Gastroesophageal sphincter (tissue), 4 donors: ENCODE results near the gene PPM1N. TPM values are rescaled to one million over a fixed set of nuclear protein-coding genes. Genes with fewer than 3 reads are reported as not detected.
A peak's percentile ranks its signal among the peaks of the same experiment; 100 is the strongest.

Experiments used
- ATAC-seq: fragments of 150-250 bp; one replicate; pipeline ENCODE4 v1.9.1; 2016; ENCODE audit warnings: mild to moderate bottlenecking, moderate library complexity
- H3K27ac ChIP-seq, 4 donors: fragments of 200-600 bp; sonication (generic) in 3 of 4; 1 replicate in 3 of 4; 2 replicates in 1 of 4; pipeline ENCODE4 v1.5.1; 2016 to 2019
- H3K27me3 ChIP-seq: fragments of 200-600 bp; sonication (generic); one replicate; pipeline ENCODE4 v1.5.1; 2019
- H3K36me3 ChIP-seq, 2 donors: fragments of 200-600 bp; sonication (generic); one replicate each; pipeline ENCODE4 v1.5.1; 2019; ENCODE audit warnings: control low read depth in 1 of 2
- H3K4me1 ChIP-seq, 3 donors: fragments of 200-600 bp; sonication (generic); 1 replicate in 2 of 3; 2 replicates in 1 of 3; pipeline ENCODE4 v1.5.1; 2016 to 2019; ENCODE audit warnings: control low read depth in 2 of 3
- H3K4me3 ChIP-seq, 2 donors: fragments of 200-600 bp; sonication (generic); one replicate each; pipeline ENCODE4 v1.5.1; 2019; ENCODE audit warnings: mild to moderate bottlenecking in 1 of 2, moderate library complexity in 1 of 2
- H3K9me3 ChIP-seq, 3 donors: fragments of 200-600 bp; sonication (generic); one replicate each; pipeline ENCODE4 v1.5.1; 2017 to 2019; ENCODE audit warnings: control low read depth in 2 of 3
- EP300 ChIP-seq: sonication (generic); formaldehyde crosslinking; IDR thresholded peaks from one replicate; pipeline ENCODE4 v1.6.1; 2017; ENCODE audit warnings: antibody characterized with exemption, mild to moderate bottlenecking
- POLR2A ChIP-seq, 2 donors: fragments of 450-650 bp; IDR thresholded peaks; one replicate each; pipeline ENCODE4 v1.6.1; 2017; ENCODE audit warnings: antibody characterized with exemption in 2 of 2, mild to moderate bottlenecking in 2 of 2, moderate library complexity in 1 of 2
- POLR2AphosphoS5 ChIP-seq: sonication (generic); formaldehyde crosslinking; IDR thresholded peaks from one replicate; pipeline ENCODE4 v1.6.1; 2017; ENCODE audit warnings: antibody characterized with exemption
- WGBS, 2 donors: methylation state at CpG; one replicate each; pipeline ENCODE4 v1.1.5; 2018; ENCODE audit warnings: low coverage in 1 of 2; 5-methylcytosine and 5-hydroxymethylcytosine counted together
- total RNA-seq, 4 donors: library from RNA; depleted of rRNA; stranded (reverse); fragments of >200 nt; gene quantifications; one replicate each; pipeline ENCODE4 v1.1.0, GENCODE V29; 2016
- TF ChIP-seq, protein P1 (sequence below), 4 experiments: fragments of 200-600 bp in 2 of 4; fragments of 450-650 bp in 2 of 4; sonication (generic) in 1 of 4; IDR thresholded peaks; one replicate each; pipeline ENCODE4 v1.5.1; 2017 to 2019; ENCODE audit warnings: antibody characterized with exemption in 4 of 4, mild to moderate bottlenecking in 2 of 4, moderate library complexity in 2 of 4

PPM1N gene
- total RNA-seq, 4 donors from 2014 or later = 0.96 to 3.2 (median 2.1) TPM

DNA sequence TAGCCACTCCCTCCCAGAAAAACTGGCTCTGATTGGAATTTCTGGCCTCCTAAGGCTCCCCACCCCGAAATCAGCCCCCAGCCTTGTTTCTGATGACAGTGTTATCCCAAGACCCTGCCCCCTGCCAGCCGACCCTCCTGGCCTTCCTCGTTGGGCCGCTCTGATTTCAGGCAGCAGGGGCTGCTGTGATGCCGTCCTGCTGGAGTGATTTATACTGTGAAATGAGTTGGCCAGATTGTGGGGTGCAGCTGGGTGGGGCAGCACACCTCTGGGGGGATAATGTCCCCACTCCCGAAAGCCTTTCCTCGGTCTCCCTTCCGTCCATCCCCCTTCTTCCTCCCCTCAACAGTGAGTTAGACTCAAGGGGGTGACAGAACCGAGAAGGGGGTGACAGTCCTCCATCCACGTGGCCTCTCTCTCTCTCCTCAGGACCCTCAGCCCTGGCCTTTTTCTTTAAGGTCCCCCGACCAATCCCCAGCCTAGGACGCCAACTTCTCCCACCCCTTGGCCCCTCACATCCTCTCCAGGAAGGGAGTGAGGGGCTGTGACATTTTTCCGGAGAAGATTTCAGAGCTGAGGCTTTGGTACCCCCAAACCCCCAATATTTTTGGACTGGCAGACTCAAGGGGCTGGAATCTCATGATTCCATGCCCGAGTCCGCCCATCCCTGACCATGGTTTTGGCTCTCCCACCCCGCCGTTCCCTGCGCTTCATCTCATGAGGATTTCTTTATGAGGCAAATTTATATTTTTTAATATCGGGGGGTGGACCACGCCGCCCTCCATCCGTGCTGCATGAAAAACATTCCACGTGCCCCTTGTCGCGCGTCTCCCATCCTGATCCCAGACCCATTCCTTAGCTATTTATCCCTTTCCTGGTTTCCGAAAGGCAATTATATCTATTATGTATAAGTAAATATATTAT, 24.3 kb upstream of the PPM1N start:
- no peak for ATAC-seq
- Histone ChIP-seq H3K9me3 (no peaks in the 10 kb centered on the region), H3K36me3 (no peaks in the 10 kb centered on the region), H3K27ac (no peak overlapping the region), H3K4me3 (no peak overlapping the region), H3K4me1 (peaks cover 2 to 35% (median 10%) of the 10 kb centered on the region in 3 donors), H3K27me3 (no peaks in the 10 kb centered on the region)
- TF ChIP-seq POLR2AphosphoS5 (peak; percentile 21), EP300 (no peak)
- WGBS, 2 donors = 74 to 85% methylated on average over 17 to 21 of the region's 27 CpGs

DNA sequence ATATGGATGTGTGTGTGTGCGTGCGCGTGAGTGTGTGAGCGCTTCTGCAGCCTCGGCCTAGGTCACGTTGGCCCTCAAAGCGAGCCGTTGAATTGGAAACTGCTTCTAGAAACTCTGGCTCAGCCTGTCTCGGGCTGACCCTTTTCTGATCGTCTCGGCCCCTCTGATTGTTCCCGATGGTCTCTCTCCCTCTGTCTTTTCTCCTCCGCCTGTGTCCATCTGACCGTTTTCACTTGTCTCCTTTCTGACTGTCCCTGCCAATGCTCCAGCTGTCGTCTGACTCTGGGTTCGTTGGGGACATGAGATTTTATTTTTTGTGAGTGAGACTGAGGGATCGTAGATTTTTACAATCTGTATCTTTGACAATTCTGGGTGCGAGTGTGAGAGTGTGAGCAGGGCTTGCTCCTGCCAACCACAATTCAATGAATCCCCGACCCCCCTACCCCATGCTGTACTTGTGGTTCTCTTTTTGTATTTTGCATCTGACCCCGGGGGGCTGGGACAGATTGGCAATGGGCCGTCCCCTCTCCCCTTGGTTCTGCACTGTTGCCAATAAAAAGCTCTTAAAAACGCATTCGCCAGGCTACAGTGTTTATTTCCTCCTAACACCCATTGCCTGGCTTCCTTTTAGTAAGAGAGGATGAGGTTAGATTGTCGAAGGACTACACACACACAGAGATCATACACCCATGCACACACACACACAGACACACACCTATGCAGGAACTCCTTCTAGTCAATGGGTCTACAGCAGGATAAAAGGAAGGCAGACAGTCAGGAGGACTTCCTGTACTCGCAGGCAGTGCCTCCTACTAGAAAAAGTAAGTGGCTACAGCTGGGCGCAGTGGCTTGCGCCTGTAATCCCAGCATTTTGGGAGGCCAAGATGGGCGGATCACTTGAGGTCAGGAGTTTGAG, 23.4 kb upstream of the PPM1N start:
- no peaks in the 10 kb centered on the region for H3K27me3 ChIP-seq
- H3K36me3 ChIP-seq = no peaks in the 10 kb centered on the region
- WGBS, 2 donors = 61 to 83% methylated on average over 1 to 22 of the region's 28 CpGs
- no peak overlapping the region for H3K27ac ChIP-seq
- no peak for ATAC-seq
- no peak overlapping the region for H3K4me3 ChIP-seq
- peaks cover 2 to 32% (median 9%) of the 10 kb centered on the region in 3 donors for H3K4me1 ChIP-seq
- H3K9me3 ChIP-seq = no peaks in the 10 kb centered on the region
- TF ChIP-seq, protein P1, sequence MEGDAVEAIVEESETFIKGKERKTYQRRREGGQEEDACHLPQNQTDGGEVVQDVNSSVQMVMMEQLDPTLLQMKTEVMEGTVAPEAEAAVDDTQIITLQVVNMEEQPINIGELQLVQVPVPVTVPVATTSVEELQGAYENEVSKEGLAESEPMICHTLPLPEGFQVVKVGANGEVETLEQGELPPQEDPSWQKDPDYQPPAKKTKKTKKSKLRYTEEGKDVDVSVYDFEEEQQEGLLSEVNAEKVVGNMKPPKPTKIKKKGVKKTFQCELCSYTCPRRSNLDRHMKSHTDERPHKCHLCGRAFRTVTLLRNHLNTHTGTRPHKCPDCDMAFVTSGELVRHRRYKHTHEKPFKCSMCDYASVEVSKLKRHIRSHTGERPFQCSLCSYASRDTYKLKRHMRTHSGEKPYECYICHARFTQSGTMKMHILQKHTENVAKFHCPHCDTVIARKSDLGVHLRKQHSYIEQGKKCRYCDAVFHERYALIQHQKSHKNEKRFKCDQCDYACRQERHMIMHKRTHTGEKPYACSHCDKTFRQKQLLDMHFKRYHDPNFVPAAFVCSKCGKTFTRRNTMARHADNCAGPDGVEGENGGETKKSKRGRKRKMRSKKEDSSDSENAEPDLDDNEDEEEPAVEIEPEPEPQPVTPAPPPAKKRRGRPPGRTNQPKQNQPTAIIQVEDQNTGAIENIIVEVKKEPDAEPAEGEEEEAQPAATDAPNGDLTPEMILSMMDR (IDR thresholded peaks at IDR 0.05) = no peak
- TF ChIP-seq POLR2AphosphoS5 = no peak
- TF ChIP-seq POLR2A (IDR thresholded peaks at IDR 0.05) = no peak
- no peak for TF ChIP-seq EP300

DNA sequence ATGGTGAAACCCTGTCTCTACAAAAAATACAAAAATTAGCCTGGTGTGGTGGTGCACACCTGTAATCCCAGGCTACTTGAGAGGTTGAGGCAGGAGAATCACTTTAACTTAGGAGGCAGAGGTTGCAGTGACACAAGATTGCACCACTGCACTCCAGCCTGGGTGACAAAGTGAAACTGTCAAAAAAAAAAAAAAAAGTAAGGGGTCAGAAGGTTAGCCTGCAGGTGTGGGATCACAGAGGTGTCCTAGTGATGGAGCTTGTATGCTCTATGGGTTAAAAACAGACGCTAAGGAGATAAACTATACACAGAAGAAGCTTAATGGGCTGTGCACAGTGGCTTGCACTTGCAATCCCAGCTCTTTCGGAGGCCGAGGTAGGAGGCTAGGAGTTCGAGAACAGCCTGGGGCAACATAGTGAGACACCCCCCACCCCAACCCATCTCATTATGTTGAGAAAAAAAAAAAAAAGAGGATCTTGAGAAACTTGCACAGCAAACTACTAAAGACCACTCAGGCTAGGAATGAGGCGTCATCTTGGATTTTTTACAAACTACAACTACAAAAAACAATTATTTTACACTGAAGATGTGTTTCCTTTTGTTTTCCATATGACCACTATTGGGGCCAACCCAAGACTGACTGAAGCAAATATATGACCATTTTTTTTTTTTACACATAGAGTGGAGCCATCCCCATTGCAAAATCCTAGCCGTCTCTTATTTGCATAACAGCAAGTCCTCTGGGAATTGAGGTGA, 22.5 kb upstream of the PPM1N start:
- no peaks in the 10 kb centered on the region for H3K9me3 ChIP-seq
- no peaks in the 10 kb centered on the region for H3K27me3 ChIP-seq
- no peak for ATAC-seq
- peaks cover 0 to 23% (median under 1%) of the 10 kb centered on the region in 3 donors for H3K4me1 ChIP-seq
- no peaks in the 10 kb centered on the region for H3K36me3 ChIP-seq
- no peak overlapping the region for H3K4me3 ChIP-seq
- TF ChIP-seq POLR2AphosphoS5 = no peak
- H3K27ac ChIP-seq = no peak overlapping the region
- 65 to 75% methylated on average over 2 to 6 of the region's 6 CpGs for WGBS, 2 donors

DNA sequence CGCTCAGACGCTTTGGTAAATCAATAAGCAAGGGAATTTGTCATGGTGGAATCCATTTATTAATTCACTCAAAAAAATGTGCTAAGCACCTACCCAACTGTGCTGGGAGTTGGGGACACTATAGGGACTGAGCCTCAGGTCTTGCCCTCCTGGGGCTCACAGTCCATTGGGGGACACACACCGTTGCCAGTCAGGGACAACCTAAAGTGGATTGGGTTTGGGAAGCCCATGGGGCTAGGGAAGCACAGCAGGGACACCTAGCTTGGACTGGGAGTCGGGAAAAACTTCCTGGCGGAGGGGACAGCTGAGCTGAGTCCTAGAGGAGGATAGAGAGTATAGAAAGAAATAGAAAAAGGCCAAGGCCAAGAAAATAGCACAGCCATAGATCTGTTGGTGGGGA, 21.9 kb upstream of the PPM1N start:
- WGBS, 2 donors = 11 to 40% methylated on average over 1 to 2 of the region's 5 CpGs
- Histone ChIP-seq H3K27ac (no peak overlapping the region), H3K9me3 (no peaks in the 10 kb centered on the region), H3K4me1 (peaks cover 0 to 17% (median 0%) of the 10 kb centered on the region in 3 donors), H3K36me3 (no peaks in the 10 kb centered on the region), H3K27me3 (no peaks in the 10 kb centered on the region), H3K4me3 (no peak overlapping the region)
- no peak for ATAC-seq
- TF ChIP-seq, protein P1 (IDR thresholded peaks at IDR 0.05) = no peak
- TF ChIP-seq POLR2AphosphoS5 (no peak), POLR2A (IDR thresholded peaks at IDR 0.05) (no peak)

DNA sequence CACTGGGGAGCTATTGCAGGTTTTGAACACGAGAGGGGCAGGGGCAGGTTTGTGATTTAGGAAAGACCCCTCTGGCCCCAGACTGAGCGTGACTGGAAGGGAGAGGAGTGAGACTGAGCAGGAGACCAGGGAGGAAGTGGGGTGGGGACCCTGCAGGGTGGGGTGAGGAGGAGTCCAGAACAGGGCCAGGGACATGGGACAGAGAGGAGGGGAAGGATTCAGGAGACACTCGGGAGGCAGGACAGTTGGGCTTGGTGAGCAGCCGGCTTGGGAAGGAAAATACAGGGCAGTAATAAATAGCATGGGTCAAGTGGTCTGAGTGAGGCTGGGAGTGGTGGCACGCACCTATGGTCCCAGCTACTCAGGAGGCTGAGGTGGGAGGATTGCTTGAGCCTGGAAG, 21.1 kb upstream of the PPM1N start:
- Histone ChIP-seq H3K36me3 (no peaks in the 10 kb centered on the region), H3K27me3 (no peaks in the 10 kb centered on the region), H3K27ac (peak overlapping the region in 2 of 4 donors; percentile 13 to 94), H3K4me3 (no peak overlapping the region), H3K4me1 (peaks cover 0 to 17% (median 0%) of the 10 kb centered on the region in 3 donors), H3K9me3 (no peaks in the 10 kb centered on the region)
- no peak for ATAC-seq
- TF ChIP-seq POLR2A (IDR thresholded peaks at IDR 0.05) = no peak
- TF ChIP-seq, protein P1 (IDR thresholded peaks at IDR 0.05) = no peak
- no peak for TF ChIP-seq EP300
- no peak for TF ChIP-seq POLR2AphosphoS5
- 7 to 42% methylated on average over 3 to 5 of the region's 5 CpGs for WGBS, 2 donors
